Epithelial cell of esophagus (primary cell): Measurements from ENCODE around the gene TMEFF2.

ENCODE experiments used
- DNase-seq: peaks from one replicate; pipeline ENCODE4 v3.0.0; 2010; ENCODE audit warnings: low read depth
- H3K4me3 ChIP-seq: 2 replicates; pipeline ENCODE4 v1.5.1; 2011; ENCODE audit warnings: mild to moderate bottlenecking, low read length, control low read depth
- CTCF ChIP-seq: IDR thresholded peaks from 2 replicates; pipeline ENCODE4 v1.5.1; 2011; ENCODE audit warnings: low read depth, mild to moderate bottlenecking, low read length, control low read depth, inconsistent platforms; ENCODE audit not compliant: insufficient read depth; ENCODE audit errors: missing control alignments

Gene TMEFF2

GRCh38 chr2:192128655-192129054 lies 66.1 kb downstream of the TMEFF2 start:
- no peak for TF ChIP-seq CTCF
- no peak for DNase-seq
- no peak overlapping the region for H3K4me3 ChIP-seq

GRCh38 chr2:192127434-192127833 lies 67.3 kb downstream of the TMEFF2 start:
- peak; percentile 16 for DNase-seq
- TF ChIP-seq CTCF = no peak
- no peak overlapping the region for H3K4me3 ChIP-seq

- no peak overlapping the region for H3K4me3 ChIP-seq
- no peak for TF ChIP-seq CTCF
- DNase-seq = no peak
Measured at GRCh38 chr2:192126912-192127311, 67.8 kb downstream of the TMEFF2 start.

GRCh38 chr2:192126426-192126825 lies 68.3 kb downstream of the TMEFF2 start:
- DNase-seq = peak; percentile 50
- no peak overlapping the region for H3K4me3 ChIP-seq
- no peak for TF ChIP-seq CTCF

- DNase-seq = no peak
- no peak for TF ChIP-seq CTCF
- no peak overlapping the region for H3K4me3 ChIP-seq
Measured at GRCh38 chr2:192124571-192124970, 70.2 kb downstream of the TMEFF2 start.

- DNase-seq = no peak
- no peak for TF ChIP-seq CTCF
Measured at GRCh38 chr2:192123847-192124246, 70.9 kb downstream of the TMEFF2 start.

GRCh38 chr2:192122946-192123345 lies 71.8 kb downstream of the TMEFF2 start:
- no peak for DNase-seq
- no peak for TF ChIP-seq CTCF
- H3K4me3 ChIP-seq = no peak overlapping the region

More at GRCh38 chr2:192123847-192124246, 70.9 kb downstream of the TMEFF2 start:
- no peak overlapping the region for H3K4me3 ChIP-seq
